ENCODE results near the gene LRRN2.
"Not testable (repeated sequence)": the region's sequence is repeated elsewhere in the genome, so short reads cannot be mapped to it uniquely, and the experiment has no call there.

The LRRN2 gene

DNA sequence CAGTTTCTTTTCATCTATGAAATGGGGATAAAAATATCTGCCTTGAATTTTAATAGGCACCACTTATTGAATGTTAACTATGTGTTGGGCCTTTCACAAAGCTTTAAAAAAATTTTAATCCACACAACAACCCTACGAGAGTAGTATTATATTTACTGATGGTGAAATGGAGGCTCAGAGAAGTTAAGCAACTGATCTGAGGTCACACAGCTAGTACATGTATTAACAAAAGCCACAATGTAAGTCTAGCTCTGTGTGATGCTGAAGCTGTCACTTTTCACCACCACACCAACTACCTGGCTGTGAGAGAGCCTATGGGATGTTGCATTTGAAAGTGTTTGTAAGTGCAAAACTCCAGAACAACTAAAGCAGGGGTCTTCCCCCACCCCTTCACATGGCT lies 44.1 kb downstream of the LRRN2 start:
- Histone ChIP-seq H3K36me3 (ENCODE audit: insufficient read depth, low read length) (no peaks in the 10 kb centered on the region), H3K27ac (ENCODE audit: low read depth, low read length) (no peak overlapping the region), H3K27me3 (ENCODE audit: control insufficient read depth in 1 of 2, insufficient read depth in 2 of 2, low read length in 2 of 2) (no peaks in the 10 kb centered on the region), H3K9me3 (ENCODE audit: low read length) (no peaks in the 10 kb centered on the region), H3K9ac (ENCODE audit: low read length) (no peak overlapping the region), H3K4me3 (ENCODE audit: low read depth in 1 of 2, low read length in 2 of 2) (no peak overlapping the region), H3K4me1 (ENCODE audit: insufficient read depth, low read length) (peaks cover 17% of the 10 kb centered on the region)

DNA sequence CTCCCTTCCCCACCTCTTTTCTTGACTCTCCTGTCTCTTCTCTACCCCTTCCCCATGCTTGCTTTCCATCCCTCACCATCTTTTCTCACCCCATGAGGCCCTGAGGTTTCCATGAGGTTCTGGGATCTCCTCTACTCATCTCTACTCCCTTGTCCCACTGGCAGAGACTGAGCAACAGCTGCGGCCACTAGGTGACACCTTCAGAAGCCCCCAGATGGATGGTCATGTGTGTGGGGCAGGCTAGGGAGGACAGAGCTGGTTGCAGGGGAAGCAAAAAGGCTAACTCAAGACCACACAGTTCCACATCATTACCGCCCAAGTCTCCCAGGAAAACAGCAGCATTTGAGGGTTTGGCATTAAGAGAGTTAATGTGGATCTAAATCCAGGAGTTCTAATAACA lies 45.0 kb downstream of the LRRN2 start:
- no peaks in the 10 kb centered on the region for H3K27me3 ChIP-seq (ENCODE audit: control insufficient read depth in 1 of 2, insufficient read depth in 2 of 2, low read length in 2 of 2)
- peaks cover 17% of the 10 kb centered on the region for H3K4me1 ChIP-seq (ENCODE audit: insufficient read depth, low read length)
- H3K27ac ChIP-seq (ENCODE audit: low read depth, low read length): no peak overlapping the region
- H3K36me3 ChIP-seq (ENCODE audit: insufficient read depth, low read length): no peaks in the 10 kb centered on the region
- H3K4me3 ChIP-seq (ENCODE audit: low read depth in 1 of 2, low read length in 2 of 2): no peak overlapping the region
- no peaks in the 10 kb centered on the region for H3K9me3 ChIP-seq (ENCODE audit: low read length)
- no peak overlapping the region for H3K9ac ChIP-seq (ENCODE audit: low read length)

DNA sequence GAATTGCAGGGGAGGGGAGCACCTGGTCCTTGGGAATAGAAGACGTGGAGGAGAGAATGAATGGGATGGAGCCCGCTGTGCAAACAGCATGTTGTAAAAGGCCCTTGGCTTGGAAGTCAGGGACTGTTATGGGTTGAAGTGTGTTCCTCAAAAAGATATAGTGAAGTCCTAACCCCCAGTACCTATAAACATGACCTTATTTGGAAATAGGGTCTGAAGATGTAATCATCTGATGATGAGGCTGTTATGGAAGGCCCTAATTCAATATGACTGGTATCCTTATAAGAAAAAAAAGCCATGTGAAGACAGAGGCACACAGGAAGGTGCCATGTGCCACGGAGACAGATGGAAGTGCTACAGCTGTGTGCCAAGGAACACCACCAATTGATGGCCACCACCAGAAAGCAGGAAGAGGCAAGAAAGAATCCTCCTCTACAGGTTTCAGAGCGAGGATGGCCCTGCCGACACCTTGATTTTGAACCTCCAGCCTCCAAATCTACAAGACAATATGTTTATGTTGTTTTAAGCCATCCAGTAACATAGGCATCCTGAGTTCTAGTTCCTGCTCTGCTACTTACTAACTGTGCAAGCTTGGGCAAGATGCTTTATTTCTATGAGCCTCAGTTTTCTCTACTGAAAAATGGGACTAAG lies 51.2 kb downstream of the LRRN2 start:
- Histone ChIP-seq H3K4me3 (ENCODE audit: low read depth in 1 of 2, low read length in 2 of 2) (no peak overlapping the region), H3K27ac (ENCODE audit: low read depth, low read length) (no peak overlapping the region), H3K9ac (ENCODE audit: low read length) (no peak overlapping the region), H3K36me3 (ENCODE audit: insufficient read depth, low read length) (no peaks in the 10 kb centered on the region), H3K27me3 (ENCODE audit: control insufficient read depth in 1 of 2, insufficient read depth in 2 of 2, low read length in 2 of 2) (no peaks in the 10 kb centered on the region), H3K4me1 (ENCODE audit: insufficient read depth, low read length) (peaks cover 23% of the 10 kb centered on the region), H3K9me3 (ENCODE audit: low read length) (no peaks in the 10 kb centered on the region)

DNA sequence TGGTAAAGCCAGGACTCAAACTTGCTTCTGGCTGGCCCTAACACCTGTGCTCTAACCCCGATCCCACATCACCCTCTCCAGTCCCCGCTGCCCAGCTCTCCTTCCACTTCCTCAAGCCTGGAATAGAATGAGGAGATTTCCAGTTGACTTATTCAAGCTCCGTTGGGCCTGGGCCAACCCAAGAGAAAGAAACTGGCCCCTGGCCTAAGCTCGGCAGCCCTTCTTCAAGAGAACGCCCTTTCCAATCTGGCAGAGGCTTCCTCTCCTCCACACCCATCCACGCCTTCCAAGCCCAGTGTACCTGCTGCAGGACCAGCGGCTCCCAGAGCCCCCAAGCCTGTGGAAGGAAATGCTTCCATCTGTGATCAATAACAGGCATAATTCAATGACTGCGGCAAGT lies 51.9 kb downstream of the LRRN2 start:
- peaks cover 20% of the 10 kb centered on the region for H3K4me1 ChIP-seq (ENCODE audit: insufficient read depth, low read length)
- H3K9me3 ChIP-seq (ENCODE audit: low read length): no peaks in the 10 kb centered on the region
- no peaks in the 10 kb centered on the region for H3K27me3 ChIP-seq (ENCODE audit: control insufficient read depth in 1 of 2, insufficient read depth in 2 of 2, low read length in 2 of 2)
- no peak overlapping the region for H3K9ac ChIP-seq (ENCODE audit: low read length)
- H3K27ac ChIP-seq (ENCODE audit: low read depth, low read length): no peak overlapping the region
- H3K4me3 ChIP-seq (ENCODE audit: low read depth in 1 of 2, low read length in 2 of 2): no peak overlapping the region
- no peaks in the 10 kb centered on the region for H3K36me3 ChIP-seq (ENCODE audit: insufficient read depth, low read length)

DNA sequence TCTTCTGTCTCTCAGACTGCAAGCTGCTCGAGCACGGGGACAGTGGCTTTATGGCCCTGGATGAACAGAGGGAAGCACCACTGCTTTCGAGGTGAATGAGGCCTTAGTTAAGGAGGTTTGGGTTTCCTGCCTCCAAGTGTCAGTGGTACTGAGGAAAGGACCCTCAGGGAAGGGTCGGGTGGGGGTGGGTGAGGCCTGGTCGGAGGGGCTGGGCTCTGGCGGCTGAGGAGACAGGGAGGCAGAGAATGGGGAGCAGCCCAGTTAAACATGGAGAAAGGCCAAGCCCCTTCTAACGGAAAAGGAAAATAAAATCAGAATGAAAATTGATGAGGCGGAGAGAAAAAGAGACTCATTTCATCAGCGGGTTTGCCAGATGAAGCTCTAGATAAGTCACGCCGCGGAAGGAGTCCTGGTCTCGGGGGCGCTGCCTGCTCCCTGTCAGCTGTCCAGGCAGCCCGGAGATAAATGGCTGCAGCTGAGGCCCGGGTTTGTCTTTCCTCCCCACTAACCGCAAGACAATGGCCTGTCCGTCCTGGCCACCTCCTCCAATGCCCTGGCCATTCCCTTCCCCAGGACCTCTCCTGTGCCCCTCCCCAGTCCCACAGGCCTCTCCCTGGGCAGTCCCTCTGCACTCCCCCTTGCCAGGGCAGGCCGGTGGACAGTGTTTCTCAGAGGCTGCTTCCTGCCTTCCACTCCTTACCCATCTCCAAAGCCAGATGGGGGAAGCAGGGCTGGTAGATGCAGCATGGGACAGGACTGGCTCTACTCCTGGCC lies 55.2 kb downstream of the LRRN2 start:
- Histone ChIP-seq H3K9ac (ENCODE audit: low read length) (no peak overlapping the region), H3K4me3 (ENCODE audit: low read depth in 1 of 2, low read length in 2 of 2) (no peak overlapping the region), H3K4me1 (ENCODE audit: insufficient read depth, low read length) (peaks cover 6% of the 10 kb centered on the region), H3K27ac (ENCODE audit: low read depth, low read length) (no peak overlapping the region), H3K36me3 (ENCODE audit: insufficient read depth, low read length) (no peaks in the 10 kb centered on the region), H3K9me3 (ENCODE audit: low read length) (no peaks in the 10 kb centered on the region), H3K27me3 (ENCODE audit: control insufficient read depth in 1 of 2, insufficient read depth in 2 of 2, low read length in 2 of 2) (no peaks in the 10 kb centered on the region)

DNA sequence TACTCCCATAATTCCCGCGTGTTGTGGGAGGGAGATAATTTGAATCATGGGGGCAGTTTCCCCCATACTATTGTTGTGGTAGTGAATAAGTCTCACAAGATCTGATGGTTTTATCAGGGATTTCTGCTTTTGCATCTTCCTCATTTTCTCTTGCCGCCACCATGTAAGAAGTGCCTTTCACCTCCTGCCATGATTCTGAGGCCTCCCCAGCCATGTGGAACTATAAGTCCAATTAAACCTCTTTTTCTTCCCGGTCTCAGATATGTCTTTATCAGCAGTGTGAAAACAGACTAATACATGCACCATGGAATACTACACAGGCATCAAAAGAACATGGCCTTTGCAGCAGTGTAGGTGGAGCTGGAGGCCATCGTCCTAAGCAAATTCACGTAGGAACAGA lies 56.1 kb downstream of the LRRN2 start:
- not testable (repeated sequence) for H3K4me3 ChIP-seq (ENCODE audit: low read depth in 1 of 2, low read length in 2 of 2); H3K9ac ChIP-seq (ENCODE audit: low read length); H3K4me1 ChIP-seq (ENCODE audit: insufficient read depth, low read length); H3K9me3 ChIP-seq (ENCODE audit: low read length); H3K27ac ChIP-seq (ENCODE audit: low read depth, low read length); H3K36me3 ChIP-seq (ENCODE audit: insufficient read depth, low read length); H3K27me3 ChIP-seq (ENCODE audit: control insufficient read depth in 1 of 2, insufficient read depth in 2 of 2, low read length in 2 of 2)

DNA sequence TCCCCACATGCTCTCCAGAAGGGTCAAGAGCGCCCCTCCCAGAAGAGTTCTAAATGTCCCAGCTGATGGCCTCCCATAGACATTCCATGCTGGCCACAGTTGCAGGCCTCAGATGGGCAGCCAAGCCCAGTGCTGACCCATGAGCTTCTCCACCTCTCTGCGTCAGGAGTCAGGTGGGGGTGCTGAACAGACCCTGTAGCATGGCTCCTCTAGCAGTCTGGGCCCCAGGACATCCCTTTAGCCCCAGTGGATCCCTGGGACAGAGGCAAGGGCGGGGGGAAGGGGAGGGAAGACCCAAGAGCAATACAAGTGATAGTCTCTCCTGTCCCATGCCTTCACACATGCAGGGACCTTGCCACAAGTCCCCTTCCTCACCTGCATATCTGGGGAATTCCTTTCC lies 56.7 kb downstream of the LRRN2 start:
- Histone ChIP-seq H3K27ac (ENCODE audit: low read depth, low read length) (no peak overlapping the region), H3K27me3 (ENCODE audit: control insufficient read depth in 1 of 2, insufficient read depth in 2 of 2, low read length in 2 of 2) (no peaks in the 10 kb centered on the region), H3K9me3 (ENCODE audit: low read length) (no peaks in the 10 kb centered on the region), H3K4me3 (ENCODE audit: low read depth in 1 of 2, low read length in 2 of 2) (no peak overlapping the region), H3K36me3 (ENCODE audit: insufficient read depth, low read length) (no peaks in the 10 kb centered on the region), H3K9ac (ENCODE audit: low read length) (no peak overlapping the region), H3K4me1 (ENCODE audit: insufficient read depth, low read length) (peaks cover 5% of the 10 kb centered on the region)

DNA sequence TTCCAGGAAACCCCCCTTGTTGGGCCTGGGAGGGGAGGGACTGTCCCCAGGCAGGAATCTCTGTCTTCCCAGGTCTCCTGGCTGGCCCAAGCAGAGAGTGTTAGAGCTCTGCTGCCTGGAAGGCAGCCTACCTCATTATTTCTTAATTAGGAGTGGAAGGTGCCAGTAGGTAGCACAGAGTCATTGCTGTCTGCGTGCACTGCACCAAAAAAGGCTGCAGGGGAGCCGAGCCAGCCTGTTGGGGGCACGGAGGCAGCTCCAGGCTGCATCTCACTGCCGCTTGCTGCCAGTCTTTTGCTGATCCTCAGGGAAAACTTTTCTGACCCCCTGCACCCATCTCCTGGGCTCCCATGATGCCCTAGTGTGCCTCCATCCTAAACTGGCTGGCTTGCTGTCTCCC lies 58.1 kb downstream of the LRRN2 start:
- Histone ChIP-seq H3K4me1 (ENCODE audit: insufficient read depth, low read length) (no peaks in the 10 kb centered on the region), H3K9ac (ENCODE audit: low read length) (no peak overlapping the region), H3K27ac (ENCODE audit: low read depth, low read length) (no peak overlapping the region), H3K9me3 (ENCODE audit: low read length) (no peaks in the 10 kb centered on the region), H3K4me3 (ENCODE audit: low read depth in 1 of 2, low read length in 2 of 2) (no peak overlapping the region), H3K36me3 (ENCODE audit: insufficient read depth, low read length) (no peaks in the 10 kb centered on the region), H3K27me3 (ENCODE audit: control insufficient read depth in 1 of 2, insufficient read depth in 2 of 2, low read length in 2 of 2) (no peaks in the 10 kb centered on the region)

DNA sequence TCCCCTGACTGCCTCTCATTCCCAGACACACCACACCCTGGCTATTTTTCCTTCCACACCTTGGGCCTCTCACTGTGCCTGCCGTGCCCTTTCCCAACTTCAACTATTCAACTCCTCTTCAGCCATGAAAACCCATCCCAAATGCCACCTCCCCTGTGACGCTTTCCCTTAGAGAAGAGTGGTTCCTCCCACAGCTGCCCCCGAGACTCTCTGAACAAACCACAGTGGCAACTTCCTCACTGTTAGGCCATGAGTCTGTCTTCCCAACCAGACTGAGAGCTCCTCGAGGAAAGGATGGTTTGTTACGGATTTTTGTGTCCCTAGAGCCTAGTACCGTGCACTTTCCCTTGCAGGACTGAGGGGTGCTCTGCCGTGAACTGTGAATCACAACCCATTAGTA lies 59.2 kb downstream of the LRRN2 start:
- Histone ChIP-seq H3K27ac (ENCODE audit: low read depth, low read length) (no peak overlapping the region), H3K36me3 (ENCODE audit: insufficient read depth, low read length) (no peaks in the 10 kb centered on the region), H3K9me3 (ENCODE audit: low read length) (no peaks in the 10 kb centered on the region), H3K4me3 (ENCODE audit: low read depth in 1 of 2, low read length in 2 of 2) (no peak overlapping the region), H3K9ac (ENCODE audit: low read length) (no peak overlapping the region), H3K4me1 (ENCODE audit: insufficient read depth, low read length) (no peaks in the 10 kb centered on the region), H3K27me3 (ENCODE audit: control insufficient read depth in 1 of 2, insufficient read depth in 2 of 2, low read length in 2 of 2) (no peaks in the 10 kb centered on the region)

DNA sequence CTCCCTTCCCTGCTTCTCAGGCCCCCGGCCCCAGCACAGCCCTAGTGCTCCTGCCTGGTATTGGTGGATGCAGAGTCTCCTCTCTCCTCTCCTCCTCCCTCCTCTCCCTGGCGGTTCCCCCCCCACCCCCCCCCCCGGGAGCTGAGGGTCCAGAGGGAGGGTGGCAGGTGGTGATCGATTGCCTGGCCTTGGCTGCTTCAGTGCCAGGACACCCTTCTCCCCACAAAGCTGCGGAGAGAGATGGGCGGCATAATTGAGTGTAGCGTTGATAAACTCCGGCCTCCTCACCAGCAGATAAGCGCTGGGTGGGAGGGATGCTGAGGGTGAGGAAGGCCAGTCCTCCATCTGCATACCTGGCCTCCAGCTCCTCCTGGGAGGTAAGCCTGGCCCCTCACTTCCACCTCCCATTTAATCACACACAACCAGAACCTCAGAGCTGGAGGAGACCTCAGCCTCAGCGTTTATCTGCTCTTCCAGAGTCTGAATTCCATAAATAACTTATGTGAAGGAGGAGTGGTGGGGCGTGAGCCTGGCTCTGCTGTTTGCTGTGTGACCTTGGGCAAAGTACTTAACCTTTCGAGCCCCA lies 60.8 kb downstream of the LRRN2 start:
- Histone ChIP-seq H3K4me3 (ENCODE audit: low read depth in 1 of 2, low read length in 2 of 2) (no peak overlapping the region), H3K36me3 (ENCODE audit: insufficient read depth, low read length) (no peaks in the 10 kb centered on the region), H3K27ac (ENCODE audit: low read depth, low read length) (no peak overlapping the region), H3K27me3 (ENCODE audit: control insufficient read depth in 1 of 2, insufficient read depth in 2 of 2, low read length in 2 of 2) (no peaks in the 10 kb centered on the region), H3K4me1 (ENCODE audit: insufficient read depth, low read length) (no peaks in the 10 kb centered on the region), H3K9me3 (ENCODE audit: low read length) (no peaks in the 10 kb centered on the region), H3K9ac (ENCODE audit: low read length) (no peak overlapping the region)

DNA sequence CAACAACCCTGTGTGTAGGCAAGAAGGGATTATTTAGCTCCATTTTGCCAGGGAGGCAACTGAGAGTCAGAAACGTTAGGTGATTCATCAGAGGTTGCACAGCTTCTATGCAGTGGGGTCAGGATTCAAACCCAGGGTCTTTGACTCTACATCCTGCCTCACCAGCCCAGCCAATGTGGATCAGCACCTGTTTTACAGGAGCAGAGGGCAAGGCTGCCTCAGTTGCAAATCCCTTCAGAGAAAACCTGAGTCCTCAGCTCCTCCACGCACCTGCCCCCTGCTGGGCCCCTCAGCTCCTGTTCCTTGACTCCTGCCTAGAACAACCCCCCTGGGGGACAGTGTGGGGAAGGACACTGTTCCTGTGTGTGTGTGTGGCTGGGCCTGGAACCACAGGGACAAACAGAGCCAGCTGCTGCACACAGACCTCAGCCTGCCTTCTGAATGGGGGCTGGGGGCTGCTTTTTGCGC lies 61.6 kb downstream of the LRRN2 start:
- H3K36me3 ChIP-seq (ENCODE audit: insufficient read depth, low read length): no peaks in the 10 kb centered on the region
- no peak overlapping the region for H3K9ac ChIP-seq (ENCODE audit: low read length)
- H3K27me3 ChIP-seq (ENCODE audit: control insufficient read depth in 1 of 2, insufficient read depth in 2 of 2, low read length in 2 of 2): no peaks in the 10 kb centered on the region
- no peak overlapping the region for H3K4me3 ChIP-seq (ENCODE audit: low read depth in 1 of 2, low read length in 2 of 2)
- no peak overlapping the region for H3K27ac ChIP-seq (ENCODE audit: low read depth, low read length)
- no peaks in the 10 kb centered on the region for H3K4me1 ChIP-seq (ENCODE audit: insufficient read depth, low read length)
- H3K9me3 ChIP-seq (ENCODE audit: low read length): no peaks in the 10 kb centered on the region
